Keratinocyte (primary cell): ENCODE measurements around the gene ZFX. TPM values are rescaled to one million over a fixed set of nuclear protein-coding genes. Genes with fewer than 3 reads are reported as not detected.

Experiments used
- DNase-seq: peaks from one replicate; pipeline ENCODE4 v3.0.0-alpha.2; 2011; ENCODE audit warnings: low read depth, missing footprints, low spot score
- FAIRE-seq: peaks from 2 replicates; lab custom pipeline; 2011; peaks lifted over from hg19 to GRCh38; lab: Jason Lieb, UNC
- H2AFZ ChIP-seq: 2 replicates; pipeline ENCODE4 v1.6.0; 2012; ENCODE audit warnings: low read length, control low read depth, inconsistent platforms; ENCODE audit not compliant: control insufficient read depth
- H3K27ac ChIP-seq: 2 replicates; pipeline ENCODE4 v1.5.1; 2011; ENCODE audit warnings: low read length; ENCODE audit not compliant: control insufficient read depth, insufficient read depth
- H3K27me3 ChIP-seq: 3 replicates; pipeline ENCODE4 v1.6.0; 2011; ENCODE audit warnings: low read length; ENCODE audit not compliant: control insufficient read depth, insufficient read depth; ENCODE audit errors: extremely low read depth
- H3K36me3 ChIP-seq, 2 experiments: 2 replicates in 1 of 2; 3 replicates in 1 of 2; pipeline ENCODE4 v1.5.1; 2011; ENCODE audit warnings: low read length in 2 of 2, mild to moderate bottlenecking in 1 of 2; ENCODE audit not compliant: control insufficient read depth in 2 of 2, insufficient read depth in 2 of 2; ENCODE audit errors: extremely low read depth in 1 of 2
- H3K4me1 ChIP-seq: 3 replicates; pipeline ENCODE4 v1.5.1; 2011; ENCODE audit warnings: low read length; ENCODE audit not compliant: control insufficient read depth, insufficient read depth; ENCODE audit errors: extremely low read depth
- H3K4me2 ChIP-seq: 3 replicates; pipeline ENCODE4 v1.6.0; 2011; ENCODE audit warnings: low read depth, low read length; ENCODE audit not compliant: control insufficient read depth, insufficient read depth; ENCODE audit errors: extremely low read depth
- H3K4me3 ChIP-seq, 3 experiments: fragments of 200-600 bp in 1 of 3; sonication (generic) in 1 of 3; 2 replicates in 2 of 3; 3 replicates in 1 of 3; pipeline ENCODE4 v1.5.1; 2011 to 2016; ENCODE audit warnings: low read length in 3 of 3, mild to moderate bottlenecking in 3 of 3, control low read depth in 2 of 3, inconsistent platforms in 1 of 3, low read depth in 1 of 3, mixed read lengths in 1 of 3, mixed run types in 1 of 3, moderate library complexity in 1 of 3; ENCODE audit not compliant: control insufficient read depth in 2 of 3, insufficient read depth in 2 of 3; ENCODE audit errors: extremely low read depth in 1 of 3
- H3K79me2 ChIP-seq: 2 replicates; pipeline ENCODE4 v1.6.0; 2012; ENCODE audit warnings: low read length; ENCODE audit not compliant: control insufficient read depth, insufficient read depth
- H3K9ac ChIP-seq: 3 replicates; pipeline ENCODE4 v1.6.0; 2011; ENCODE audit warnings: low read length; ENCODE audit not compliant: control insufficient read depth, insufficient read depth; ENCODE audit errors: extremely low read depth
- H3K9me1 ChIP-seq: 3 replicates; pipeline ENCODE4 v1.6.0; 2011; ENCODE audit warnings: low read length; ENCODE audit not compliant: control insufficient read depth, insufficient read depth; ENCODE audit errors: extremely low read depth
- H3K9me3 ChIP-seq: 2 replicates; pipeline ENCODE4 v1.5.1; 2012; ENCODE audit warnings: low read depth, low read length; ENCODE audit not compliant: control insufficient read depth
- H4K20me1 ChIP-seq: 3 replicates; pipeline ENCODE4 v1.6.0; 2011; ENCODE audit warnings: low read length; ENCODE audit not compliant: control insufficient read depth, insufficient read depth; ENCODE audit errors: extremely low read depth
- CTCF ChIP-seq, 3 experiments: IDR thresholded peaks in 1 of 3; conservative IDR thresholded peaks in 1 of 3; optimal IDR thresholded peaks in 1 of 3; 2 replicates in 2 of 3; 3 replicates in 1 of 3; pipeline versions ENCODE3 to v1.5.1; 2011; ENCODE audit warnings: low read length in 3 of 3, mild to moderate bottlenecking in 3 of 3, moderate library complexity in 2 of 3, control low read depth in 1 of 3, inconsistent platforms in 1 of 3; ENCODE audit not compliant: insufficient read depth in 2 of 3; ENCODE audit errors: extremely low read depth in 1 of 3
- EZH2 ChIP-seq: IDR thresholded peaks from one replicate; pipeline ENCODE4 v1.6.1; 2012; ENCODE audit warnings: inconsistent platforms, mild to moderate bottlenecking, low read length, moderate library complexity
- dilution Hi-C: fragments of 300-500 bp; cut with MboI; formaldehyde crosslinking; loops from one replicate; pipeline ENCODE4 v1.7.0; 2020; ENCODE audit warnings: low sequenced_read_pairs; ENCODE audit not compliant: extremely low pct_ligation_motif_present
- polyA plus RNA-seq, 5 experiments: library from polyadenylated mRNA; depleted of rRNA in 3 of 5; stranded (reverse) in 3 of 5; stranded (forward) in 1 of 5; unstranded in 1 of 5; fragments of >200 nt; gene quantifications; 1 replicate in 1 of 5; 2 replicates in 3 of 5; 3 replicates in 1 of 5; pipeline versions ENCODE4 v1.2.1 to v1.2.3, GENCODE V29; 2011 to 2012; ENCODE audit warnings: missing spikeins in 2 of 5, low read depth in 1 of 5, low replicate concordance in 1 of 5

ZFX gene
- polyA plus RNA-seq, 1 donor (not counting 4 experiments of a cell fraction or from before 2014, with no cell fraction given): 24.3 TPM

GRCh38 chrX:24168807-24169206 is 19.3 kb downstream of the ZFX start:
- H3K4me2 ChIP-seq: no peak overlapping the region
- peaks cover 22% of the 10 kb centered on the region for H4K20me1 ChIP-seq
- DNase-seq: no peak

GRCh38 chrX:24169211-24169610 is 19.7 kb downstream of the ZFX start:
- H4K20me1 ChIP-seq: peaks cover 22% of the 10 kb centered on the region
- peaks cover 92% of the 10 kb centered on the region for H3K79me2 ChIP-seq
- no peak overlapping the region for H3K4me2 ChIP-seq
- no peak for TF ChIP-seq CTCF (optimal IDR thresholded peaks at IDR 0.05 in 1 of 3, IDR thresholded peaks at IDR 0.05 in 1 of 3, conservative IDR thresholded peaks at IDR 0.05 in 1 of 3; ENCODE audit: extremely low read depth in 1 of 3, insufficient read depth in 2 of 3, low read length in 3 of 3)
- TF ChIP-seq EZH2: no peak
- no peaks in the 10 kb centered on the region for H3K27me3 ChIP-seq
- DNase-seq (no peak), FAIRE-seq (no peak)
- H3K9me1 ChIP-seq: peaks cover 3% of the 10 kb centered on the region
- no peak overlapping the region for H3K4me3 ChIP-seq
- peak overlapping the region; percentile 26 for H3K27ac ChIP-seq
- dilution Hi-C loops: no loop called here
- H3K4me1 ChIP-seq: peaks cover 17% of the 10 kb centered on the region
- H3K9me3 ChIP-seq: no peaks in the 10 kb centered on the region
- H3K36me3 ChIP-seq: peaks cover 2 to 4% of the 10 kb centered on the region in 2 experiments
- no peak overlapping the region for H2AFZ ChIP-seq
- H3K9ac ChIP-seq: no peak overlapping the region

More at GRCh38 chrX:24168807-24169206, 19.3 kb downstream of the ZFX start:
- peaks cover 17% of the 10 kb centered on the region for H3K4me1 ChIP-seq
- H3K9me3 ChIP-seq: no peaks in the 10 kb centered on the region
- H3K79me2 ChIP-seq: peaks cover 96% of the 10 kb centered on the region
- H3K4me3 ChIP-seq: no peak overlapping the region
- peaks cover 2 to 4% of the 10 kb centered on the region in 2 experiments for H3K36me3 ChIP-seq
- no peak overlapping the region for H2AFZ ChIP-seq
- no peaks in the 10 kb centered on the region for H3K27me3 ChIP-seq
- FAIRE-seq: no peak
- no peak overlapping the region for H3K27ac ChIP-seq
- TF ChIP-seq EZH2 (no peak), CTCF (optimal IDR thresholded peaks at IDR 0.05 in 1 of 3, IDR thresholded peaks at IDR 0.05 in 1 of 3, conservative IDR thresholded peaks at IDR 0.05 in 1 of 3; ENCODE audit: extremely low read depth in 1 of 3, insufficient read depth in 2 of 3, low read length in 3 of 3) (no peak)
- dilution Hi-C loops: no loop called here
- peaks cover 3% of the 10 kb centered on the region for H3K9me1 ChIP-seq
- H3K9ac ChIP-seq: no peak overlapping the region
